Activated CD4-positive, CD25-positive, alpha-beta regulatory T cell (primary cell): ENCODE results near the gene CACNA1C.

ENCODE experiments used
- DNase-seq, 4 experiments: peaks; one replicate each; lab custom pipeline; 2025; lab: John Stamatoyannopoulos, UW

CACNA1C gene

GRCh38 chr12:2052826-2053678 lies at the start of gene CACNA1C:
CACNA1C (plus strand) TSS chr12:2052987; CDS start chr12:2053563, 576 bp downstream.
- DNase-seq: peak in 1 of 4 experiments; percentile 8

- DNase-seq: no peak
Observed at GRCh38 chr12:2003676-2004112, 49.1 kb upstream of the CACNA1C start.

- peak; percentile 85 to 91 (median 86) for DNase-seq
Observed at GRCh38 chr12:2004113-2004929, 48.5 kb upstream of the CACNA1C start, which contains the start of gene DCP1B. DCP1B (minus strand) TSS chr12:2004457; CDS start chr12:2004431, 26 bp downstream.

- DNase-seq: no peak
Observed at GRCh38 chr12:2008677-2009076, 44.1 kb upstream of the CACNA1C start.

- DNase-seq: no peak
Observed at GRCh38 chr12:2009623-2010022, 43.2 kb upstream of the CACNA1C start.

GRCh38 chr12:2011643-2012607 lies 40.9 kb upstream of the CACNA1C start:
- no peak for DNase-seq

- DNase-seq: no peak
Observed at GRCh38 chr12:2013086-2013485, 39.7 kb upstream of the CACNA1C start.

- no peak for DNase-seq
Observed at GRCh38 chr12:2013527-2014223, 39.1 kb upstream of the CACNA1C start.

- no peak for DNase-seq
Observed at GRCh38 chr12:2014231-2014630, 38.6 kb upstream of the CACNA1C start.

- DNase-seq: no peak
Observed at GRCh38 chr12:2016862-2017545, 35.8 kb upstream of the CACNA1C start.

GRCh38 chr12:2017546-2018337 lies 35.0 kb upstream of the CACNA1C start:
- DNase-seq: no peak

GRCh38 chr12:2018391-2018790 lies 34.4 kb upstream of the CACNA1C start:
- no peak for DNase-seq

- DNase-seq: no peak
Observed at GRCh38 chr12:2019126-2019525, 33.7 kb upstream of the CACNA1C start.

GRCh38 chr12:2020511-2020910 lies 32.3 kb upstream of the CACNA1C start:
- DNase-seq: no peak

- no peak for DNase-seq
Observed at GRCh38 chr12:2023365-2023764, 29.4 kb upstream of the CACNA1C start.

GRCh38 chr12:2027351-2027750 lies 25.4 kb upstream of the CACNA1C start:
- DNase-seq: no peak

- DNase-seq: no peak
Observed at GRCh38 chr12:2029851-2030250, 22.9 kb upstream of the CACNA1C start.

GRCh38 chr12:2032506-2032905 lies 20.3 kb upstream of the CACNA1C start:
- no peak for DNase-seq

- peak; percentile 76 to 87 (median 81) for DNase-seq
Observed at GRCh38 chr12:2034633-2035430, 18.0 kb upstream of the CACNA1C start.
